ENCODE measurements around the gene PCGF3. TPM values are rescaled to one million over a fixed set of nuclear protein-coding genes. Genes with fewer than 3 reads are reported as not detected.
"Not testable (repeated sequence)": the region's sequence is repeated elsewhere in the genome, so short reads cannot be mapped to it uniquely, and the experiment has no call there.

The PCGF3 gene
- total and polyA plus RNA-seq, 10 of the 15 experiments (the other 5 are each of a cell fraction or from before 2014, with no cell fraction given) = 2.2 to 43.8 (median 15.9) TPM

- H3K27me3 ChIP-seq (replicated peaks in 1 of 2; ENCODE audit: control insufficient read depth in 2 of 2, insufficient read depth in 2 of 2, low read length in 1 of 2); in situ Hi-C loops (cut with MboI); intact Hi-C loops (cut with micrococcal nuclease; ENCODE audit: unreplicated experiment); ATAC-seq; H3K4me1 ChIP-seq (ENCODE audit: control insufficient read depth, insufficient read depth, low read length); CTCF ChIA-PET; SMC1A ChIA-PET (ENCODE audit: uncharacterized antibody, unreplicated experiment); FAIRE-seq; RAD21 ChIA-PET (ENCODE audit: unreplicated experiment); H4K20me1 ChIP-seq (ENCODE audit: control insufficient read depth, insufficient read depth); BruUV-seq (replicated peaks); DNase-seq (ENCODE audit: low read depth, low spot score); H3K9me3 ChIP-seq (replicated peaks; ENCODE audit: control insufficient read depth, insufficient read depth, low read length); POLR2A ChIA-PET; H3K36me3 ChIP-seq (ENCODE audit: control insufficient read depth in 2 of 2, insufficient read depth in 2 of 2, low read length in 1 of 2): not testable (repeated sequence)
- Histone ChIP-seq H3K27ac (ENCODE audit: control insufficient read depth, insufficient read depth) (peak overlapping the region; percentile 91), H3K4me3 (peak overlapping the region; percentile 99), H2AFZ (ENCODE audit: control insufficient read depth, low read depth, low read length) (peak overlapping the region; percentile 59), H3K4me2 (ENCODE audit: control insufficient read depth, insufficient read depth) (peak overlapping the region; percentile 62; the same call in 1 of the 2 replicates), H3K79me2 (ENCODE audit: control insufficient read depth, insufficient read depth, low read length) (peaks cover 29% of the 10 kb centered on the region), H3K9ac (ENCODE audit: control insufficient read depth, insufficient read depth, low read length) (peak overlapping the region; percentile 88)
- WGBS (ENCODE audit: insufficient coverage, insufficient replicate concordance, low lambda C conversion rate, missing lambda C conversion rate) = 4% methylated on average over 21 of the region's 21 CpGs
- TF ChIP-seq GATAD2B (conservative IDR thresholded peaks at IDR 0.05; ENCODE audit: low read depth) = 0 out of 2 replicates have a peak, but pooled peaks have one; percentile 9
Observed at GRCh38 chr4:706083-706633, 526 bp downstream of the PCGF3 start.

GRCh38 chr4:706834-707598 lies 1.4 kb downstream of the PCGF3 start:
- DNase-seq (ENCODE audit: low read depth, low spot score) (no peak), FAIRE-seq (no peak), ATAC-seq (no peak)
- Histone ChIP-seq H4K20me1 (ENCODE audit: control insufficient read depth, insufficient read depth) (no peaks in the 10 kb centered on the region), H3K4me2 (ENCODE audit: control insufficient read depth, insufficient read depth) (peak overlapping the region; percentile 86), H3K27me3 (replicated peaks in 1 of 2; ENCODE audit: control insufficient read depth in 2 of 2, insufficient read depth in 2 of 2, low read length in 1 of 2) (no peaks in the 10 kb centered on the region), H2AFZ (ENCODE audit: control insufficient read depth, low read depth, low read length) (no peak overlapping the region), H3K27ac (ENCODE audit: control insufficient read depth, insufficient read depth) (peak overlapping the region; percentile 46), H3K4me3 (peak overlapping the region; percentile 60), H3K79me2 (ENCODE audit: control insufficient read depth, insufficient read depth, low read length) (peaks cover 30% of the 10 kb centered on the region), H3K36me3 (ENCODE audit: control insufficient read depth in 2 of 2, insufficient read depth in 2 of 2, low read length in 1 of 2) (peaks cover 1 to 2% of the 10 kb centered on the region in 2 experiments; a peak in 3 of 4 replicates), H3K9ac (ENCODE audit: control insufficient read depth, insufficient read depth, low read length) (peak overlapping the region; percentile 60), H3K9me3 (replicated peaks; ENCODE audit: control insufficient read depth, insufficient read depth, low read length) (no peaks in the 10 kb centered on the region), H3K4me1 (ENCODE audit: control insufficient read depth, insufficient read depth, low read length) (no peaks in the 10 kb centered on the region; the same call in 1 of the 2 replicates)
- intact Hi-C loops (cut with micrococcal nuclease; ENCODE audit: unreplicated experiment) = no loop called here
- CTCF ChIA-PET = no interaction called here
- in situ Hi-C loops (cut with MboI) = no loop called here
- RAD21 ChIA-PET (ENCODE audit: unreplicated experiment) = no interaction called here
- 58% methylated on average over 14 of the region's 21 CpGs for WGBS (ENCODE audit: insufficient coverage, insufficient replicate concordance, low lambda C conversion rate, missing lambda C conversion rate)
- SMC1A ChIA-PET (ENCODE audit: uncharacterized antibody, unreplicated experiment) = no interaction called here
- POLR2A ChIA-PET = no interaction called here
- no TSS peak for BruUV-seq (replicated peaks)
- TF ChIP-seq NR2F1 (conservative IDR thresholded peaks at IDR 0.05) (peak; percentile 27; the same call in 1 of the 2 replicates), MEF2B (IDR thresholded peaks at IDR 0.05; ENCODE audit: partially characterized antibody, poor library complexity, severe bottlenecking) (peak; percentile 59), CBX3 (IDR thresholded peaks at IDR 0.05; ENCODE audit: borderline replicate concordance, low read depth) (no peak)

All from GM12878 (cell line).